HAP-1 (cell line): ENCODE data around the gene ATP8A2.
"Not testable (repeated sequence)": the region's sequence is repeated elsewhere in the genome, so short reads cannot be mapped to it uniquely, and the experiment has no call there.

ENCODE experiments used
- DNase-seq, 2 experiments: peaks; one replicate each; pipeline ENCODE4 v3.0.0-alpha.2; 2016 to 2020; ENCODE audit warnings: low spot score in 2 of 2
- H3K27me3 ChIP-seq: fragments of 250-450 bp; sonication (Bioruptor Pico); 2 replicates; pipeline ENCODE4 v1.5.1; 2020; ENCODE audit warnings: low read depth, mild to moderate bottlenecking, moderate library complexity
- H3K36me3 ChIP-seq: fragments of 250-450 bp; sonication (Bioruptor Pico); replicated peaks from 2 replicates; pipeline ENCODE4 v1.5.1; 2020; ENCODE audit warnings: mild to moderate bottlenecking
- H3K4me1 ChIP-seq: fragments of 250-450 bp; sonication (Bioruptor Pico); 2 replicates; pipeline ENCODE4 v1.5.1; 2020; ENCODE audit warnings: mild to moderate bottlenecking
- H3K4me3 ChIP-seq: fragments of 250-450 bp; sonication (Bioruptor Pico); 2 replicates; pipeline ENCODE4 v1.5.1; 2020; ENCODE audit warnings: mild to moderate bottlenecking, moderate library complexity
- H3K9me3 ChIP-seq: fragments of 250-450 bp; sonication (Bioruptor Pico); 2 replicates; pipeline ENCODE4 v1.5.1; 2020; ENCODE audit warnings: mild to moderate bottlenecking, moderate library complexity
- in situ Hi-C: fragments of 300-500 bp; cut with MboI; formaldehyde crosslinking; loops from 3 replicates; pipeline ENCODE4 v1.14.3; 2020; ENCODE audit warnings: low sequenced_read_pairs, inconsistent platforms, mixed read lengths

ATP8A2 gene

GRCh38 chr13:26052337-26052736 is 680.6 kb downstream of the ATP8A2 start:
- Histone ChIP-seq H3K27me3 (no peaks in the 10 kb centered on the region), H3K4me1 (peaks cover 17% of the 10 kb centered on the region), H3K9me3 (no peaks in the 10 kb centered on the region), H3K4me3 (no peak overlapping the region), H3K36me3 (no peaks in the 10 kb centered on the region)
- in situ Hi-C loops: loop anchor here (10.0 to 25.0 kb wide), 2 partner anchors 218 to 690 kb away; partner anchors contain the start of gene ATP8A2
- no peak for DNase-seq

GRCh38 chr13:26053418-26053980 is 681.7 kb downstream of the ATP8A2 start:
- no peak for DNase-seq
- in situ Hi-C loops: loop anchor here (10.0 to 25.0 kb wide), 2 partner anchors 219 to 691 kb away; partner anchors contain the start of gene ATP8A2
- Histone ChIP-seq H3K36me3 (no peaks in the 10 kb centered on the region), H3K27me3 (no peaks in the 10 kb centered on the region), H3K4me3 (no peak overlapping the region), H3K4me1 (peaks cover 14% of the 10 kb centered on the region), H3K9me3 (no peaks in the 10 kb centered on the region)

GRCh38 chr13:26054896-26055295 is 683.1 kb downstream of the ATP8A2 start:
- Histone ChIP-seq H3K4me3 (no peak overlapping the region), H3K36me3 (no peaks in the 10 kb centered on the region), H3K4me1 (no peaks in the 10 kb centered on the region; the same call in 1 of the 2 replicates), H3K27me3 (no peaks in the 10 kb centered on the region), H3K9me3 (no peaks in the 10 kb centered on the region)
- DNase-seq: no peak
- in situ Hi-C loops: loop anchor here (10.0 to 25.0 kb wide), 2 partner anchors 220 to 693 kb away; partner anchors contain the start of gene ATP8A2

GRCh38 chr13:26058704-26059103 is 686.9 kb downstream of the ATP8A2 start:
- Histone ChIP-seq H3K4me3 (no peak overlapping the region), H3K9me3 (no peaks in the 10 kb centered on the region), H3K4me1 (peaks cover 4% of the 10 kb centered on the region; the same call in 1 of the 2 replicates), H3K27me3 (no peaks in the 10 kb centered on the region), H3K36me3 (no peaks in the 10 kb centered on the region)
- in situ Hi-C loops: loop anchor here (10.0 to 25.0 kb wide), 2 partner anchors 224 to 696 kb away; partner anchors contain the start of gene ATP8A2
- DNase-seq: no peak

- H3K4me1 ChIP-seq: peaks cover 4% of the 10 kb centered on the region; the same call in 1 of the 2 replicates
- H3K4me3 ChIP-seq: no peak overlapping the region
- H3K27me3 ChIP-seq: no peaks in the 10 kb centered on the region
- no peaks in the 10 kb centered on the region for H3K9me3 ChIP-seq
- in situ Hi-C loops: loop anchor here (5.0 to 25.0 kb wide), 2 partner anchors 488 to 698 kb away; partner anchors contain the start of gene ATP8A2
- DNase-seq: no peak
- H3K36me3 ChIP-seq: no peaks in the 10 kb centered on the region
These were observed 688.6 kb downstream of the ATP8A2 start for GRCh38 chr13:26060357-26060756.

GRCh38 chr13:26061256-26061655 is 689.5 kb downstream of the ATP8A2 start:
- Histone ChIP-seq H3K9me3 (no peaks in the 10 kb centered on the region), H3K36me3 (no peaks in the 10 kb centered on the region), H3K4me3 (no peak overlapping the region), H3K27me3 (no peaks in the 10 kb centered on the region), H3K4me1 (peaks cover 4% of the 10 kb centered on the region; the same call in 1 of the 2 replicates)
- no peak for DNase-seq
- in situ Hi-C loops: loop anchor here (5.0 to 25.0 kb wide), 2 partner anchors 489 to 699 kb away; partner anchors contain the start of gene ATP8A2

- DNase-seq: no peak
- Histone ChIP-seq H3K9me3 (no peaks in the 10 kb centered on the region), H3K27me3 (no peaks in the 10 kb centered on the region), H3K4me1 (peaks cover 4% of the 10 kb centered on the region; the same call in 1 of the 2 replicates), H3K4me3 (no peak overlapping the region), H3K36me3 (no peaks in the 10 kb centered on the region)
- in situ Hi-C loops: loop anchor here (5.0 to 25.0 kb wide), 2 partner anchors 490 to 700 kb away; partner anchors contain the start of gene ATP8A2
These were observed 690.2 kb downstream of the ATP8A2 start for GRCh38 chr13:26061947-26062346.

- Histone ChIP-seq H3K36me3 (no peaks in the 10 kb centered on the region), H3K4me1 (peaks cover 4% of the 10 kb centered on the region; the same call in 1 of the 2 replicates), H3K4me3 (no peak overlapping the region), H3K27me3 (no peaks in the 10 kb centered on the region), H3K9me3 (no peaks in the 10 kb centered on the region)
- peak; percentile 63 to 67 for DNase-seq
- in situ Hi-C loops: loop anchor here (5.0 to 25.0 kb wide), 2 partner anchors 491 to 701 kb away; partner anchors contain the start of gene ATP8A2
These were observed 691.2 kb downstream of the ATP8A2 start for GRCh38 chr13:26062853-26063444.

GRCh38 chr13:26066492-26066891 is 694.7 kb downstream of the ATP8A2 start:
- in situ Hi-C loops: loop anchor here (25.0 kb wide), 1 partner anchor 704 kb away; the partner anchor contains the start of gene ATP8A2
- H3K27me3 ChIP-seq, H3K4me1 ChIP-seq, H3K9me3 ChIP-seq, DNase-seq, H3K4me3 ChIP-seq, H3K36me3 ChIP-seq: not testable (repeated sequence)

GRCh38 chr13:26067601-26068000 is 695.8 kb downstream of the ATP8A2 start:
- in situ Hi-C loops: loop anchor here (25.0 kb wide), 1 partner anchor 705 kb away; the partner anchor contains the start of gene ATP8A2
- Histone ChIP-seq H3K4me3 (no peak overlapping the region), H3K9me3 (no peaks in the 10 kb centered on the region), H3K27me3 (no peaks in the 10 kb centered on the region), H3K4me1 (peaks cover 2% of the 10 kb centered on the region; the same call in 1 of the 2 replicates), H3K36me3 (no peaks in the 10 kb centered on the region)
- DNase-seq: no peak

- not testable (repeated sequence) for H3K9me3 ChIP-seq, DNase-seq, H3K27me3 ChIP-seq, H3K36me3 ChIP-seq, H3K4me1 ChIP-seq, H3K4me3 ChIP-seq
- in situ Hi-C loops: loop anchor here (25.0 kb wide), 1 partner anchor 706 kb away; the partner anchor contains the start of gene ATP8A2
These were observed 696.6 kb downstream of the ATP8A2 start for GRCh38 chr13:26068372-26068771.

GRCh38 chr13:26069642-26070041 is 697.9 kb downstream of the ATP8A2 start:
- not testable (repeated sequence) for H3K9me3 ChIP-seq, H3K4me3 ChIP-seq, H3K27me3 ChIP-seq, H3K4me1 ChIP-seq, H3K36me3 ChIP-seq, DNase-seq
- in situ Hi-C loops: loop anchor here (25.0 kb wide), 1 partner anchor 707 kb away; the partner anchor contains the start of gene ATP8A2

GRCh38 chr13:26071691-26072090 is 699.9 kb downstream of the ATP8A2 start:
- H3K27me3 ChIP-seq: no peaks in the 10 kb centered on the region
- H3K4me3 ChIP-seq: no peak overlapping the region
- H3K9me3 ChIP-seq: no peaks in the 10 kb centered on the region
- no peaks in the 10 kb centered on the region for H3K4me1 ChIP-seq
- H3K36me3 ChIP-seq: no peaks in the 10 kb centered on the region
- no peak for DNase-seq
- in situ Hi-C loops: loop anchor here (25.0 kb wide), 1 partner anchor 709 kb away; the partner anchor contains the start of gene ATP8A2

GRCh38 chr13:26072335-26072734 is 700.6 kb downstream of the ATP8A2 start:
- not testable (repeated sequence) for H3K27me3 ChIP-seq, H3K4me3 ChIP-seq, H3K4me1 ChIP-seq, DNase-seq, H3K36me3 ChIP-seq, H3K9me3 ChIP-seq
- in situ Hi-C loops: loop anchor here (25.0 kb wide), 1 partner anchor 710 kb away; the partner anchor contains the start of gene ATP8A2
